ENCODE measurements around the gene IFT20.

The IFT20 gene

GRCh38 chr17:28335201-28335958, at the start of gene IFT20, which contains the start of gene TNFAIP1:
Gene IFT20 (minus strand): TSS chr17:28335472. CDS start chr17:28331985, 3,487 bp downstream.
Gene TNFAIP1 (plus strand): TSS chr17:28335761. CDS start chr17:28339522, 3,761 bp downstream.
- peak; percentile 83 to 100 (median 99) for DNase-seq

- no peak for DNase-seq
These were observed 49.7 kb upstream of the IFT20 start for GRCh38 chr17:28385037-28385400.

GRCh38 chr17:28384281-28385036, 49.2 kb upstream of the IFT20 start:
- DNase-seq = peak in 1 of 56 donors; percentile 13

GRCh38 chr17:28381141-28381825, 46.0 kb upstream of the IFT20 start:
- peak in 10 of 56 donors; percentile 16 to 59 (median 38) for DNase-seq

- DNase-seq = no peak
These were observed 44.8 kb upstream of the IFT20 start for GRCh38 chr17:28379814-28380801.

- DNase-seq = no peak
These were observed 37.6 kb upstream of the IFT20 start for GRCh38 chr17:28372945-28373274.

GRCh38 chr17:28372203-28372944, 37.1 kb upstream of the IFT20 start:
- DNase-seq = peak in 13 of 56 donors; percentile 16 to 54 (median 41)

- peak in 53 of 56 donors; percentile 24 to 92 (median 67) for DNase-seq
These were observed 36.3 kb upstream of the IFT20 start, which contains the start of gene SARM1 for GRCh38 chr17:28371245-28372202. Gene SARM1 (plus strand): TSS chr17:28371694. CDS start chr17:28372033, 339 bp downstream.

GRCh38 chr17:28370744-28371103, 35.5 kb upstream of the IFT20 start:
- DNase-seq = no peak

GRCh38 chr17:28370035-28370743, 34.9 kb upstream of the IFT20 start, which contains the start of gene VTN:
Gene VTN (minus strand): TSS chr17:28370307. CDS start chr17:28370203, 104 bp downstream.
- DNase-seq = no peak

- DNase-seq = no peak
These were observed 34.4 kb upstream of the IFT20 start for GRCh38 chr17:28369684-28370034.

GRCh38 chr17:28368915-28369683, 33.8 kb upstream of the IFT20 start:
- no peak for DNase-seq

- DNase-seq = no peak
These were observed 33.1 kb upstream of the IFT20 start for GRCh38 chr17:28368306-28368831.

- DNase-seq = no peak
These were observed 32.5 kb upstream of the IFT20 start for GRCh38 chr17:28367641-28368305.

GRCh38 chr17:28366605-28367004, 31.3 kb upstream of the IFT20 start:
- no peak for DNase-seq

- no peak for DNase-seq
These were observed 30.2 kb upstream of the IFT20 start for GRCh38 chr17:28365487-28365886.
